OCI-LY3 (cell line): ENCODE data around the gene SYNE1.

Experiments used
- H2AFZ ChIP-seq: fragments of 200-600, 300-600 bp; shearing (Covaris generic); 2 replicates; pipeline ENCODE4 v1.6.0; 2014; ENCODE audit warnings: antibody characterized with exemption, low read depth, low read length
- H3K27ac ChIP-seq: fragments of 200-600, 300-600 bp; sonication (generic); 2 replicates; pipeline ENCODE4 v1.5.1; 2014; ENCODE audit warnings: mild to moderate bottlenecking, low read length, moderate library complexity, mixed read lengths
- H3K27me3 ChIP-seq: fragments of 200-600, 300-600 bp; sonication (generic); 2 replicates; pipeline ENCODE4 v1.6.1; 2014; ENCODE audit warnings: low read depth, low read length, mixed read lengths
- H3K36me3 ChIP-seq: fragments of 200-600, 300-600 bp; sonication (generic); replicated peaks from 2 replicates; pipeline ENCODE3; 2014; ENCODE audit warnings: low read depth, low read length, mixed read lengths
- H3K4me1 ChIP-seq: fragments of 300-600, 200-600 bp; sonication (generic); 2 replicates; pipeline ENCODE4 v1.6.1; 2014; ENCODE audit warnings: low read length, mixed read lengths
- H3K4me2 ChIP-seq: fragments of 200-600, 300-600 bp; sonication (generic); 2 replicates; pipeline ENCODE4 v1.6.1; 2014; ENCODE audit warnings: low read length, mixed read lengths
- H3K4me3 ChIP-seq: fragments of 300-600, 200-600 bp; sonication (generic); 2 replicates; pipeline ENCODE4 v1.5.1; 2014; ENCODE audit warnings: antibody characterized with exemption, mild to moderate bottlenecking, low read length, moderate library complexity
- H3K79me2 ChIP-seq: fragments of 300-600, 200-600 bp; shearing (Covaris generic); 2 replicates; pipeline ENCODE4 v1.6.1; 2014; ENCODE audit warnings: mild to moderate bottlenecking, low read length, mixed read lengths
- H3K9ac ChIP-seq: fragments of 300-600, 200-600 bp; shearing (Covaris generic); 2 replicates; pipeline ENCODE4 v1.6.0; 2014; ENCODE audit warnings: mild to moderate bottlenecking, low read length, moderate library complexity
- H3K9me3 ChIP-seq: fragments of 200-600, 300-600 bp; shearing (Covaris generic); 2 replicates; pipeline ENCODE4 v1.6.1; 2014; ENCODE audit warnings: low read length, mixed read lengths; ENCODE audit not compliant: insufficient read depth
- H4K20me1 ChIP-seq: fragments of 200-600, 300-600 bp; sonication (generic); 2 replicates; pipeline ENCODE4 v1.6.1; 2016; ENCODE audit warnings: low read length, mixed read lengths; ENCODE audit not compliant: insufficient read depth
- EZH2phosphoT487 ChIP-seq: fragments of 200-600 bp; shearing (Covaris generic); IDR thresholded peaks from 2 replicates; pipeline ENCODE4 v1.6.1; 2018; ENCODE audit warnings: antibody characterized with exemption, mixed run types, low read depth
- TF ChIP-seq, protein P1 (sequence below): fragments of 200-600, 300-600 bp; sonication (generic); IDR thresholded peaks from 2 replicates; pipeline ENCODE4 v1.5.1; 2014; ENCODE audit warnings: antibody characterized with exemption, low read length, low read depth

Gene SYNE1

DNA sequence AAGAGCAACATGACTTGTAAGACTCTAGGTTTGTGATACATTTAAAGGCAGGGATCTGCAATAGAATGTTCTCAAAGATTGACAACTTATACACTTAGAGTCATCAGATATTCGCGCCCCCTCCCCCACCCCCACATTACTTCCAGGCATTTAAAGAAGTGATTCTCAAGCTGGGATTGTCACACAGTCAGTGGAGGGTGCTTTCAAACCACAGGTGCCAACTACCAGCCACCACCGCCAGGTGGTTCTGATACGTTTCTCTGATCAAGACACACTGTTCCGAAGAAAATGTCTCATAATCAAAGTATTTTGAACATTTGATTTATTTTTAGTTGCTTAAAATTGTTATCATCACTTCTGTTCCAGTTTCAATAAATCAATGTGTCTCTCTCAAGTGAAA is 472.2 kb downstream of the SYNE1 start:
- no peak overlapping the region for H3K9ac ChIP-seq
- no peaks in the 10 kb centered on the region for H3K36me3 ChIP-seq
- no peak overlapping the region for H3K4me3 ChIP-seq
- peak overlapping the region; percentile 46 for H3K4me2 ChIP-seq
- no peaks in the 10 kb centered on the region for H3K79me2 ChIP-seq
- H3K9me3 ChIP-seq: no peaks in the 10 kb centered on the region
- peaks cover 28% of the 10 kb centered on the region for H3K4me1 ChIP-seq
- no peak overlapping the region for H3K27ac ChIP-seq
- H2AFZ ChIP-seq: no peak overlapping the region
- TF ChIP-seq, protein P1, sequence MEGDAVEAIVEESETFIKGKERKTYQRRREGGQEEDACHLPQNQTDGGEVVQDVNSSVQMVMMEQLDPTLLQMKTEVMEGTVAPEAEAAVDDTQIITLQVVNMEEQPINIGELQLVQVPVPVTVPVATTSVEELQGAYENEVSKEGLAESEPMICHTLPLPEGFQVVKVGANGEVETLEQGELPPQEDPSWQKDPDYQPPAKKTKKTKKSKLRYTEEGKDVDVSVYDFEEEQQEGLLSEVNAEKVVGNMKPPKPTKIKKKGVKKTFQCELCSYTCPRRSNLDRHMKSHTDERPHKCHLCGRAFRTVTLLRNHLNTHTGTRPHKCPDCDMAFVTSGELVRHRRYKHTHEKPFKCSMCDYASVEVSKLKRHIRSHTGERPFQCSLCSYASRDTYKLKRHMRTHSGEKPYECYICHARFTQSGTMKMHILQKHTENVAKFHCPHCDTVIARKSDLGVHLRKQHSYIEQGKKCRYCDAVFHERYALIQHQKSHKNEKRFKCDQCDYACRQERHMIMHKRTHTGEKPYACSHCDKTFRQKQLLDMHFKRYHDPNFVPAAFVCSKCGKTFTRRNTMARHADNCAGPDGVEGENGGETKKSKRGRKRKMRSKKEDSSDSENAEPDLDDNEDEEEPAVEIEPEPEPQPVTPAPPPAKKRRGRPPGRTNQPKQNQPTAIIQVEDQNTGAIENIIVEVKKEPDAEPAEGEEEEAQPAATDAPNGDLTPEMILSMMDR: peak; percentile 47
- TF ChIP-seq EZH2phosphoT487: no peak
- H3K27me3 ChIP-seq: 0 out of 2 replicates have a peak, but pooled peaks cover 6% of the 10 kb centered on the region
- H4K20me1 ChIP-seq: no peaks in the 10 kb centered on the region

DNA sequence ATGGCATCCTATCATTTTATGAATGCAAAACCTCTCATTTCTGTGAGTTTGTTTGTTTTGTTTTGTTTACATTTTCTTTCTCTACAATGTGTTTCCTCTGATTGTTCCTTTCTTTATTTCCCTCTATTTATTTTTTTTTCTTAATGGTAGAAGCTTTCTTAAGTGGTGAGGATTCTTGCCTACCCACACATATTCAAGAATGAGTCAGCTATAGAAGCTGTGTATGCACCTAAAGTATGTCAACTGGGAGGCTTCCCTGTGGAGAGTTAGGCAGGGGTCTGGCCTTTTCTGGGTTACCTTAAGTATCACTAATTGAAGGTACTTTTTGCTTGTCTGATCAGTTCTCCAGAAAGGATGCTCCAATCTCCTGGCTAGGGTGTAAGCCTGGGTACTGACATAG is 475.7 kb downstream of the SYNE1 start:
- H3K4me1 ChIP-seq: peaks cover 32% of the 10 kb centered on the region
- H2AFZ ChIP-seq: no peak overlapping the region
- H3K9me3 ChIP-seq: no peaks in the 10 kb centered on the region
- H3K27me3 ChIP-seq: no peaks in the 10 kb centered on the region
- H3K36me3 ChIP-seq: no peaks in the 10 kb centered on the region
- peak overlapping the region; percentile 37 for H3K4me2 ChIP-seq
- H3K79me2 ChIP-seq: no peaks in the 10 kb centered on the region
- H4K20me1 ChIP-seq: no peaks in the 10 kb centered on the region
- TF ChIP-seq EZH2phosphoT487: no peak
- TF ChIP-seq, protein P1: no peak
- H3K9ac ChIP-seq: no peak overlapping the region
- no peak overlapping the region for H3K27ac ChIP-seq
- no peak overlapping the region for H3K4me3 ChIP-seq

DNA sequence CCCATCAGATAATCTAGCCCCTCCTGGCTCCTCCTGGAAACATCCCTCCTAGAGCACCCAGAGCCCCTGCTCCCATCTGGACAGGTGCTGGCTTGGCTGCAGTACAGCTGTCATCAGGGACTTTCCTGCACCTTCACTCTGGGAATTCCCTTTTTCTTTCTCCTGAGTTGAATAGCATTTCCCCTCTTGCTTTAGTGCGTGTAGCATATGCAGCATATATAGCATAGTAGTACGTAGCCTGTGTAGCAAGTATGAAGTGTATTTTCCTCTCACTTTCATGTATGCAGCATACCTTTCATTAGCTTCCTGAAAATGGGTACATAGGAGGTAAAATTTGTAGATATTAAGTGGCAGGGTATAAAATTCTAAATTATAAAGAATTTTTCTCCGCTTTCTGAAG is 476.8 kb downstream of the SYNE1 start:
- TF ChIP-seq EZH2phosphoT487: no peak
- TF ChIP-seq, protein P1: no peak
- Histone ChIP-seq H3K27ac (peak overlapping the region; percentile 26; the same call in 1 of the 2 replicates), H3K27me3 (no peaks in the 10 kb centered on the region), H3K4me1 (peaks cover 30% of the 10 kb centered on the region), H3K9ac (no peak overlapping the region), H3K36me3 (no peaks in the 10 kb centered on the region), H3K4me3 (no peak overlapping the region), H3K79me2 (no peaks in the 10 kb centered on the region), H4K20me1 (no peaks in the 10 kb centered on the region), H3K9me3 (no peaks in the 10 kb centered on the region), H3K4me2 (peak overlapping the region; percentile 54), H2AFZ (no peak overlapping the region)

DNA sequence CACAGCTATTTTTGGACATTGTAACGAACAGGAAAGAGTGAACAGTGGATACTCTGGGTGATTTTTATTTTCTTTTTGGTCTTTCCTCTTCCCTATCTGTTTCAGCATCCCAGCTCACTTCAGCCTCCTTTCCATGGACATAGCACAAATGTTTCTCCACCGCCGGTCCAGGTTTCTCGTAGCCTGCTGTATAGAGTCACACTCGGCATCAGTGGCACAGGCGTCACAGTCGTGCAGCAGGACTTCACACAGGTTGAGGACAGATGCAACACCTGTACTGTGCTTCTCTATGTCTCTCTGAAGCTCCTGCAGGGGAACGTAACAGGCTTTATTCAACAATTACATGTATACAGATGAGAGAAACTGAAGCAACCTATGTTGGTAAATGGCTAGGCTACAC is 481.4 kb downstream of the SYNE1 start:
- no peaks in the 10 kb centered on the region for H3K79me2 ChIP-seq
- H3K9ac ChIP-seq: no peak overlapping the region
- H3K27ac ChIP-seq: no peak overlapping the region
- no peak overlapping the region for H3K4me2 ChIP-seq
- no peak for TF ChIP-seq EZH2phosphoT487
- TF ChIP-seq, protein P1: no peak
- peaks cover 14% of the 10 kb centered on the region for H3K4me1 ChIP-seq
- H3K36me3 ChIP-seq: no peaks in the 10 kb centered on the region
- no peak overlapping the region for H3K4me3 ChIP-seq
- no peaks in the 10 kb centered on the region for H4K20me1 ChIP-seq
- H3K9me3 ChIP-seq: no peaks in the 10 kb centered on the region
- no peaks in the 10 kb centered on the region for H3K27me3 ChIP-seq
- no peak overlapping the region for H2AFZ ChIP-seq
